ENCODE measurements around the gene CHRDL2. TPM values are rescaled to one million over a fixed set of nuclear protein-coding genes. Genes with fewer than 3 reads are reported as not detected.

The CHRDL2 gene
- total RNA-seq, 1 donor = not detected

- DNase-seq (ENCODE audit: low read depth in 2 of 3, low spot score in 2 of 3) = no peak
Observed at GRCh38 chr11:74717221-74717969, 13.8 kb downstream of the CHRDL2 start.

GRCh38 chr11:74714904-74715303 is 16.3 kb downstream of the CHRDL2 start:
- no peak for DNase-seq (ENCODE audit: low read depth in 2 of 3, low spot score in 2 of 3)

GRCh38 chr11:74713686-74714085 is 17.5 kb downstream of the CHRDL2 start:
- no peak for DNase-seq (ENCODE audit: low read depth in 2 of 3, low spot score in 2 of 3)

GRCh38 chr11:74710281-74710938 is 20.8 kb downstream of the CHRDL2 start:
- DNase-seq (ENCODE audit: low read depth in 2 of 3, low spot score in 2 of 3) = no peak

GRCh38 chr11:74709175-74709574 is 22.1 kb downstream of the CHRDL2 start:
- no peak for DNase-seq (ENCODE audit: low read depth in 2 of 3, low spot score in 2 of 3)

GRCh38 chr11:74707602-74708510 is 23.4 kb downstream of the CHRDL2 start:
- no peak for DNase-seq (ENCODE audit: low read depth in 2 of 3, low spot score in 2 of 3)

GRCh38 chr11:74707182-74707581 is 24.0 kb downstream of the CHRDL2 start:
- DNase-seq (ENCODE audit: low read depth in 2 of 3, low spot score in 2 of 3) = no peak

- DNase-seq (ENCODE audit: low read depth in 2 of 3, low spot score in 2 of 3) = no peak
Observed at GRCh38 chr11:74703211-74703610, 28.0 kb downstream of the CHRDL2 start.

GRCh38 chr11:74702383-74703007 is 28.7 kb downstream of the CHRDL2 start:
- DNase-seq (ENCODE audit: low read depth in 2 of 3, low spot score in 2 of 3) = peak; percentile 17 to 78 (median 57)

- peak in 1 of 3 donors; percentile 25 for DNase-seq (ENCODE audit: low read depth in 2 of 3, low spot score in 2 of 3)
Observed at GRCh38 chr11:74701351-74701750, 29.9 kb downstream of the CHRDL2 start.

GRCh38 chr11:74699615-74700396 is 31.4 kb downstream of the CHRDL2 start:
- DNase-seq (ENCODE audit: low read depth in 2 of 3, low spot score in 2 of 3) = no peak

GRCh38 chr11:74697722-74698121 is 33.5 kb downstream of the CHRDL2 start:
- no peak for DNase-seq (ENCODE audit: low read depth in 2 of 3, low spot score in 2 of 3)

- no peak for DNase-seq (ENCODE audit: low read depth in 2 of 3, low spot score in 2 of 3)
Observed at GRCh38 chr11:74696939-74697675, 34.1 kb downstream of the CHRDL2 start.

GRCh38 chr11:74696500-74696899 is 34.7 kb downstream of the CHRDL2 start:
- DNase-seq (ENCODE audit: low read depth in 2 of 3, low spot score in 2 of 3) = no peak

- DNase-seq (ENCODE audit: low read depth in 2 of 3, low spot score in 2 of 3) = no peak
Observed at GRCh38 chr11:74695705-74696280, 35.4 kb downstream of the CHRDL2 start.

GRCh38 chr11:74694136-74694930 is 36.9 kb downstream of the CHRDL2 start:
- no peak for DNase-seq (ENCODE audit: low read depth in 2 of 3, low spot score in 2 of 3)

- DNase-seq (ENCODE audit: low read depth in 2 of 3, low spot score in 2 of 3) = no peak
Observed at GRCh38 chr11:74693531-74693930, 37.7 kb downstream of the CHRDL2 start.

GRCh38 chr11:74691755-74692154 is 39.5 kb downstream of the CHRDL2 start:
- DNase-seq (ENCODE audit: low read depth in 2 of 3, low spot score in 2 of 3) = no peak

Data from hematopoietic multipotent progenitor cell (in vitro differentiated cells).